GM23248 (cell line): ENCODE results near the gene FAXDC2.

Experiments
- EZH2 ChIP-seq: fragments of 200-600 bp; sonication (generic); IDR thresholded peaks from 2 replicates; pipeline ENCODE4 v1.6.1; 2018; ENCODE audit warnings: antibody characterized with exemption, mild to moderate bottlenecking; ENCODE audit not compliant: insufficient read depth, poor library complexity, severe bottlenecking
- EZH2phosphoT487 ChIP-seq: fragments of 200-600 bp; sonication (generic); IDR thresholded peaks from 2 replicates; pipeline ENCODE4 v1.6.1; 2018; ENCODE audit warnings: antibody characterized with exemption, moderate library complexity, mild to moderate bottlenecking, low read depth; ENCODE audit not compliant: insufficient read depth

- TF ChIP-seq EZH2 (no peak), EZH2phosphoT487 (no peak)
These were observed 5.6 kb downstream of the FAXDC2 start for GRCh38 chr5:154844809-154845208.
